Psoas muscle (tissue), 8 donors: ENCODE measurements around the gene DNAJC19. TPM values are rescaled to one million over a fixed set of nuclear protein-coding genes. Genes with fewer than 3 reads are reported as not detected.

Experiments used
- ATAC-seq, 4 donors: fragments of 200-7000 bp; cut with Tn5 transposase; one replicate each; pipeline ENCODE4 v1.9.1; 2020; ENCODE audit warnings: moderate library complexity in 3 of 4, mild to moderate bottlenecking in 2 of 4
- DNase-seq, 2 donors: peaks; one replicate each; pipeline ENCODE4 v3.0.0-alpha.2; 2020
- H3K27ac ChIP-seq: fragments of 200-600 bp; one replicate; pipeline ENCODE4 v1.8.0; 2022
- H3K27me3 ChIP-seq, 3 donors: fragments of 200-600 bp in 1 of 3; one replicate each; pipeline versions ENCODE4 v1.6.1 to v1.8.0; 2013 to 2022; ENCODE audit warnings: low read length in 2 of 3, mild to moderate bottlenecking in 2 of 3, moderate library complexity in 1 of 3; ENCODE audit not compliant: insufficient read depth in 3 of 3
- H3K36me3 ChIP-seq, 2 donors: fragments of 200-600 bp in 1 of 2; one replicate each; pipeline versions ENCODE4 v1.6.1 to v1.8.0; 2013 to 2022; ENCODE audit warnings: low read depth in 1 of 2, mild to moderate bottlenecking in 1 of 2, moderate library complexity in 1 of 2; ENCODE audit not compliant: insufficient read depth in 1 of 2
- H3K4me1 ChIP-seq: fragments of 200-600 bp; one replicate; pipeline ENCODE4 v1.8.0; 2022
- H3K4me3 ChIP-seq: fragments of 200-600 bp; one replicate; pipeline ENCODE4 v1.8.0; 2022; ENCODE audit warnings: mild to moderate bottlenecking
- H3K9me3 ChIP-seq: fragments of 200-600 bp; one replicate; pipeline ENCODE4 v1.8.0; 2022
- CTCF ChIP-seq: fragments of 200-600 bp; IDR thresholded peaks from one replicate; pipeline ENCODE4 v1.8.0; 2022; ENCODE audit warnings: antibody characterized with exemption
- WGBS, 3 donors: extraction: QIAGEN DNeasy Blood & Tissue Kit; methylation state at CpG; one replicate each; pipeline versions ENCODE4 v1.1.6 to v1.1.7; 2013; 5-methylcytosine and 5-hydroxymethylcytosine counted together
- intact Hi-C, 2 donors: fragments of 100-400 bp; cut with DNase I; formaldehyde crosslinking; loops; one replicate each; pipeline versions ENCODE4 v1.11.0 to v1.14.2; 2022
- long read RNA-seq, 2 donors: library from polyadenylated mRNA; unstranded; transcript quantifications; one replicate each; pipeline ENCODE4 v2.0.0, GENCODE V29; 2021
- polyA plus RNA-seq, 3 donors: library from polyadenylated mRNA; stranded (reverse); fragments of 200-250 nt; gene quantifications; one replicate each; pipeline ENCODE4 v1.2.3, GENCODE V29; 2013
- total RNA-seq, 4 donors: library from RNA; stranded (reverse); fragmentation: NEBNext Ultra II Directional in 2 of 4; extraction: Animal tissue kit (Norgen Biotek cat#: 25700) in 2 of 4; gene quantifications; one replicate each; pipeline versions ENCODE4 v1.2.1 to v1.2.4, GENCODE V29; 2021 to 2023
- donor health status: healthy with polysubstance abuse.
- donor health status: DM: no; HTN: no; CAD: no; lungs with moderate emphysema.
- donor health status: Bipolar disorder and iron deficiency.
- donor health status: healthy.
- donor health status: DM: yes; HTN: yes; CAD: no.
- donor health status: DM: no; HTN: no; CAD: no.
- donor health status: DM: no; HTN: no; CAD: no.
- donor health status: DM: yes; HTN: yes; CAD: no.

The DNAJC19 gene
- 10 to 100 TPM; 61.1 to 90.3 (median 76.4) TPM for total RNA-seq
- polyA plus RNA-seq: 10 to 100 TPM; 37.3 to 77.7 (median 56.3) TPM
- long read RNA-seq, donor 1, transcript DNAJC19-202 (5 exons, 1,239 nt): minor isoform, 6 of 59 reads
- long read RNA-seq, donor 1, transcript DNAJC19-201 (6 exons, 1,454 nt): major isoform, 46 of 59 reads
- long read RNA-seq, donor 1, partial matches to known transcripts: 0 of 59 reads
- long read RNA-seq, donor 1, other reads (novel, unspliced or antisense): 1 of 59 reads
- long read RNA-seq, donor 2, transcript DNAJC19-202 (5 exons, 1,239 nt): minor isoform, 26 of 72 reads
- long read RNA-seq, donor 2, transcript DNAJC19-201 (6 exons, 1,454 nt): major isoform, 38 of 72 reads
- long read RNA-seq, donor 2, partial matches to known transcripts: 0 of 72 reads
- long read RNA-seq, donor 2, other reads (novel, unspliced or antisense): 2 of 72 reads

DNA sequence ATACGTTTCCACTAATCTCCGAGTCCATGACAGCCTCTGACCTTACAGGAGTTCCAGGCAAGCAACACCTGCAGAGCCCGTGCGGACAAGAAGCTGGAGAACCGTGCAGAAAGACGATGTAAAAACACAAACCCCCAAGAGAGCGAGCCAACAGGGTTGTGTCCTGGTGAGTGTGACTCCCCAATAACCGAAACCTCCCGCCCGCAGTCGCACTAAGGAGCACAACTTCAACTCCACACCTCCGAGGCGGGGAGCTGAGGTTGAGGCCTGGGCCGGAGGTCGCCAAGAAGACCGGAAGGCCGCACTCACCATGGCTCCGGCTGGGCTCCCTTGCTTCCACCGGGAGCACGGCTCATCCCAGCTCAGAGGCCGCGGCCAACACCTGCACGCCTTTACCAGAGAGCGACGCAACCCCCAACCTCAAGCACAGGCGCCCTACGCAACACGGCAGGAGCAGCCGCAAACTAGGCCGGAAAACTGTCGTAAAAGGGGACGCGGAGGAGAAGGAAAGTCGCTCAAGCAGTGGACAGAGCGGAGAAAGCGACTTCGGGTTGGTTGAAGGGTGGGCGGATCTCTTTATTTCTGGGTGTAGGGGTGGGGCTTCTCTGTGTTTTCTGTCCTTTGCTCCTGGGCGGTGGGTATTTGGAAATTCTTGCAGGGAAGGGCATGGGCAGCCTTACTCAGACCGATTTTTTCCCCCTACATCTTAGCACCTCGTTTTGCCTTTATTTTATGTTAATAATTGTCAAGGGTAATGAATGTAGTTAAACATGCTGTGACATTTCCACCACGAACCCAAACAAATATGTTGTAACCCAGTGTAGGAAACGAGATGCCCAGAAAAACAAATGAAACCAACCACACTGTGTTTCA is at the start of gene DNAJC19:
Gene DNAJC19, minus strand, starts transcription at position 446 of the 873 bp plus-strand sequence. Its CDS starts 134 bp downstream, at position 312.
- WGBS, 3 donors: 0% methylated on average over 43 of the region's 43 CpGs
- no peak for TF ChIP-seq CTCF

DNA sequence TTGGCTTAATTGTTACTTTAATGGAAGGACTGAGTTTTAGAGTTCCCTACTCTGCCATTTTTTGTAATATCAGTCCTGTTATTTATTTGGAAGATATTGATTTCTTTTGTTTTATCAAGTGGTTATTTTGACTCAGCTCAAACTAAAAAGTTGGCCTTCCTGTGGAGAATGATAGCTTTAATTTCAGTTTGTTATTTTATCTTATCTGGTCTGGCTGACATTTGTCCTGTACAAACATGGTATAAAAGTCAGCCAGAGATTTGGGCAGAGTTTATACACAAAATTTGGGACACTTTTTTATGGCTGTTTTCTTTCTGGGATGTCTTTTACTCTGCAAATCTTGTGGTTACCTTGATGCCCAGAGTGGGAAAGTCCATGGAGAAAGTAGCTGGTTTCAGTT is 41.4 kb upstream of the DNAJC19 start:
- TF ChIP-seq CTCF: no peak
- Histone ChIP-seq H3K27me3 (no peaks in the 10 kb centered on the region), H3K9me3 (peaks cover 5% of the 10 kb centered on the region), H3K4me3 (no peak overlapping the region), H3K36me3 (no peaks in the 10 kb centered on the region), H3K4me1 (no peaks in the 10 kb centered on the region), H3K27ac (no peak overlapping the region)
- intact Hi-C loops: no loop called here
- ATAC-seq (no peak), DNase-seq (no peak)

More for the DNA sequence above, at the start of gene DNAJC19:
- ATAC-seq (peak; percentile 91 to 97 (median 96)), DNase-seq (peak; percentile 90 to 95)
- Histone ChIP-seq H3K27me3 (no peaks in the 10 kb centered on the region), H3K4me1 (peaks cover 13% of the 10 kb centered on the region), H3K9me3 (no peaks in the 10 kb centered on the region), H3K36me3 (peaks cover 0 to 35% of the 10 kb centered on the region in 2 donors), H3K27ac (peak within 1 kb of the TSS; percentile 89), H3K4me3 (peak within 1 kb of the TSS; percentile 84)
- intact Hi-C loops: loop anchor here (2.0 to 5.0 kb wide), 3 partner anchors 77 to 187 kb away; partner anchors contain the start of gene FXR1 (in 2 of the 2)

DNA sequence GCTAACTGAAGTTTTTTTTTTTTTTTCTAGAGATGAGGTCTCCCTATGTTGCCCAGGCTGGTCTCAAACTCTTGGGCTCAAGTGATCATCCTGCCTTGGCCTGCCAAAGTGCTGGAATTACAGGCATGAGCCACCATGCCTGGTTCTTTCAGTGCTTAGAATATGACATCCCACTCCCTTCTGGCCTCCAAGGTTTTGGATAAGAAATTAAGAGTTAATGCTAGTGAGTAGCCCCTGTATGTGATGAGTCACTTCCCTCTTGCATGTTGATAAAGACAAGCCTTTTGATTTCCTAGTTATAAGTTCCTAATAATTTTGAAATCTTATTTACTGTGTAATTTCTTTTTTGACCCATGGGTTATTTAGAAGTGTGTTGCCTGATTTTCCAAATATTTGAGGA is 35.7 kb upstream of the DNAJC19 start:
- Histone ChIP-seq H3K4me3 (no peak overlapping the region), H3K36me3 (no peaks in the 10 kb centered on the region), H3K27ac (no peak overlapping the region), H3K4me1 (no peaks in the 10 kb centered on the region), H3K27me3 (no peaks in the 10 kb centered on the region), H3K9me3 (peaks cover 22% of the 10 kb centered on the region)
- TF ChIP-seq CTCF: no peak
- DNase-seq (no peak), ATAC-seq (no peak)
- intact Hi-C loops: no loop called here

- H3K27me3 ChIP-seq: no peaks in the 10 kb centered on the region
- no peak for DNase-seq
- no peak overlapping the region for H3K27ac ChIP-seq
- intact Hi-C loops: no loop called here
- no peak for ATAC-seq
- H3K36me3 ChIP-seq: no peaks in the 10 kb centered on the region
- no peaks in the 10 kb centered on the region for H3K9me3 ChIP-seq
- 65 to 68% (median 66%) methylated on average over 2 of the region's 2 CpGs for WGBS, 3 donors
- H3K4me1 ChIP-seq: no peaks in the 10 kb centered on the region
- H3K4me3 ChIP-seq: no peak overlapping the region
- no peak for TF ChIP-seq CTCF
These were observed 28.2 kb upstream of the DNAJC19 start for GRCh38 chr3:181017690-181018089.
